BLaER1 treated with 17β-estradiol and CSF1 and Interleukin-3, amounts not matched to agents 10 nM and 100 nM (cell line): ENCODE measurements around the gene EEFSEC.

ENCODE experiments used
- H3K27ac ChIP-seq, 11 experiments: shearing (Covaris generic); formaldehyde crosslinking; 2 replicates each; pipeline ENCODE4 v1.8.1; 2022
- H3K27me3 ChIP-seq, 11 experiments: shearing (Covaris generic); formaldehyde crosslinking; 2 replicates each; pipeline ENCODE4 v1.8.1; 2022
- H3K36me3 ChIP-seq, 11 experiments: shearing (Covaris generic); formaldehyde crosslinking; 2 replicates each; pipeline ENCODE4 v1.8.1; 2022
- H3K4me1 ChIP-seq, 10 experiments: shearing (Covaris generic); formaldehyde crosslinking; 2 replicates each; pipeline ENCODE4 v1.8.1; 2022
- H3K4me2 ChIP-seq, 11 experiments: shearing (Covaris generic); formaldehyde crosslinking; 2 replicates each; pipeline ENCODE4 v1.8.1; 2022
- H3K4me3 ChIP-seq, 10 experiments: shearing (Covaris generic); formaldehyde crosslinking; 2 replicates each; pipeline ENCODE4 v1.8.1; 2022
- H3K9ac ChIP-seq, 11 experiments: shearing (Covaris generic); formaldehyde crosslinking; 2 replicates each; pipeline ENCODE4 v1.8.1; 2022
- H3K9me3 ChIP-seq, 11 experiments: shearing (Covaris generic); formaldehyde crosslinking; replicated peaks in 1 of 11; 2 replicates each; pipeline ENCODE4 v1.8.1; 2022
- H4K20me1 ChIP-seq, 11 experiments: shearing (Covaris generic); formaldehyde crosslinking; 2 replicates each; pipeline ENCODE4 v1.8.1; 2022
- Cebpa-rat ChIP-seq, 11 experiments: shearing (Covaris generic); IDR thresholded peaks; 2 replicates each; pipeline ENCODE4 v1.8.1; 2022

Gene EEFSEC

GRCh38 chr3:128367221-128367620 lies 213.9 kb downstream of the EEFSEC start:
- Histone ChIP-seq H3K4me2 (peak overlapping the region in 9 of 11 experiments; percentile 21 to 92 (median 86); a peak in 10 of 22 replicates), H4K20me1 (peaks cover 0 to 71% (median 25%) of the 10 kb centered on the region in 11 experiments; a peak in 16 of 22 replicates), H3K27me3 (no peaks in the 10 kb centered on the region), H3K4me1 (peaks cover 21 to 55% (median 50%) of the 10 kb centered on the region in 10 experiments), H3K27ac (no peak overlapping the region), H3K9ac (no peak overlapping the region), H3K9me3 (no peaks in the 10 kb centered on the region), H3K4me3 (no peak overlapping the region), H3K36me3 (peaks cover 0 to 12% (median 0%) of the 10 kb centered on the region in 11 experiments; a peak in 6 of 22 replicates)
- TF ChIP-seq Cebpa-rat (IDR thresholded peaks at IDR 0.05) = no peak

GRCh38 chr3:128367761-128368160 lies 214.5 kb downstream of the EEFSEC start:
- no peak overlapping the region for H3K4me3 ChIP-seq
- TF ChIP-seq Cebpa-rat (IDR thresholded peaks at IDR 0.05) = no peak

GRCh38 chr3:128368626-128369025 lies 215.3 kb downstream of the EEFSEC start:
- Histone ChIP-seq H3K4me2 (peak overlapping the region; percentile 21 to 92 (median 86); a peak in 20 of 22 replicates), H3K9ac (peak overlapping the region in 6 of 11 experiments; percentile 23 to 60 (median 42); a peak in 10 of 22 replicates), H3K36me3 (peaks cover 0 to 11% (median 0%) of the 10 kb centered on the region in 11 experiments; a peak in 5 of 22 replicates), H3K4me1 (peaks cover 21 to 69% (median 63%) of the 10 kb centered on the region in 10 experiments), H3K9me3 (no peaks in the 10 kb centered on the region), H4K20me1 (peaks cover 0 to 77% (median 25%) of the 10 kb centered on the region in 11 experiments; a peak in 16 of 22 replicates), H3K27ac (peak overlapping the region in 6 of 11 experiments; percentile 5 to 66 (median 55); a peak in 10 of 22 replicates), H3K4me3 (no peak overlapping the region), H3K27me3 (no peaks in the 10 kb centered on the region)
- no peak for TF ChIP-seq Cebpa-rat (IDR thresholded peaks at IDR 0.05)

More at GRCh38 chr3:128367761-128368160, 214.5 kb downstream of the EEFSEC start:
- peaks cover 0 to 76% (median 25%) of the 10 kb centered on the region in 11 experiments; a peak in 16 of 22 replicates for H4K20me1 ChIP-seq
- H3K27ac ChIP-seq = no peak overlapping the region
- peak overlapping the region in 10 of 11 experiments; percentile 21 to 92 (median 86); a peak in 16 of 22 replicates for H3K4me2 ChIP-seq
- H3K9ac ChIP-seq = no peak overlapping the region
- H3K36me3 ChIP-seq = peaks cover 0 to 11% (median 0%) of the 10 kb centered on the region in 11 experiments; a peak in 6 of 22 replicates
- H3K4me1 ChIP-seq = peaks cover 21 to 60% (median 55%) of the 10 kb centered on the region in 10 experiments
- no peaks in the 10 kb centered on the region for H3K27me3 ChIP-seq
- H3K9me3 ChIP-seq = no peaks in the 10 kb centered on the region

GRCh38 chr3:128369121-128369703 lies 215.9 kb downstream of the EEFSEC start:
- H3K27me3 ChIP-seq = no peaks in the 10 kb centered on the region
- no peaks in the 10 kb centered on the region for H3K9me3 ChIP-seq
- H3K9ac ChIP-seq = peak overlapping the region in 7 of 11 experiments; percentile 9 to 60 (median 36); a peak in 11 of 22 replicates
- H3K36me3 ChIP-seq = peaks cover 0 to 11% (median 0%) of the 10 kb centered on the region in 11 experiments; a peak in 5 of 22 replicates
- peak overlapping the region; percentile 21 to 92 (median 86); a peak in 20 of 22 replicates for H3K4me2 ChIP-seq
- peaks cover 0 to 74% (median 28%) of the 10 kb centered on the region in 11 experiments; a peak in 16 of 22 replicates for H4K20me1 ChIP-seq
- H3K27ac ChIP-seq = peak overlapping the region in 6 of 11 experiments; percentile 5 to 66 (median 55); a peak in 10 of 22 replicates
- no peak overlapping the region for H3K4me3 ChIP-seq
- peaks cover 21 to 72% (median 69%) of the 10 kb centered on the region in 10 experiments for H3K4me1 ChIP-seq
- TF ChIP-seq Cebpa-rat (IDR thresholded peaks at IDR 0.05) = no peak

- no peaks in the 10 kb centered on the region for H3K27me3 ChIP-seq
- H3K4me3 ChIP-seq = no peak overlapping the region; a peak in 1 of 20 replicates
- TF ChIP-seq Cebpa-rat (IDR thresholded peaks at IDR 0.05) = no peak
- peak overlapping the region; percentile 6 to 92 (median 86) for H3K4me2 ChIP-seq
- peak overlapping the region in 8 of 11 experiments; percentile 9 to 60 (median 36); a peak in 9 of 22 replicates for H3K9ac ChIP-seq
- peaks cover 0 to 65% (median 28%) of the 10 kb centered on the region in 11 experiments; a peak in 16 of 22 replicates for H4K20me1 ChIP-seq
- no peaks in the 10 kb centered on the region for H3K9me3 ChIP-seq
- H3K27ac ChIP-seq = peak overlapping the region in 7 of 11 experiments; percentile 10 to 66 (median 53); a peak in 12 of 22 replicates
- peaks cover 21 to 77% (median 75%) of the 10 kb centered on the region in 10 experiments for H3K4me1 ChIP-seq
- H3K36me3 ChIP-seq = peaks cover 0 to 11% (median 0%) of the 10 kb centered on the region in 11 experiments; a peak in 4 of 22 replicates
Observed at GRCh38 chr3:128369881-128370642, 216.8 kb downstream of the EEFSEC start.

GRCh38 chr3:128372281-128372680 lies 219.0 kb downstream of the EEFSEC start:
- H3K27ac ChIP-seq = no peak overlapping the region
- H4K20me1 ChIP-seq = peaks cover 0 to 62% (median 36%) of the 10 kb centered on the region in 11 experiments; a peak in 15 of 22 replicates
- H3K9me3 ChIP-seq = no peaks in the 10 kb centered on the region
- no peak overlapping the region for H3K4me3 ChIP-seq
- H3K27me3 ChIP-seq = no peaks in the 10 kb centered on the region
- peaks cover 0 to 8% (median 0%) of the 10 kb centered on the region in 11 experiments; a peak in 4 of 22 replicates for H3K36me3 ChIP-seq
- H3K9ac ChIP-seq = no peak overlapping the region
- peak overlapping the region in 9 of 11 experiments; percentile 40 to 92 (median 86); a peak in 15 of 22 replicates for H3K4me2 ChIP-seq
- H3K4me1 ChIP-seq = peaks cover 21 to 79% (median 76%) of the 10 kb centered on the region in 10 experiments
- no peak for TF ChIP-seq Cebpa-rat (IDR thresholded peaks at IDR 0.05)

- Histone ChIP-seq H3K36me3 (peaks cover 0 to 1% (median 0%) of the 10 kb centered on the region in 11 experiments; a peak in 2 of 22 replicates), H3K27ac (no peak overlapping the region), H4K20me1 (peaks cover 0 to 60% (median 36%) of the 10 kb centered on the region in 11 experiments; a peak in 15 of 22 replicates), H3K4me3 (no peak overlapping the region), H3K9me3 (no peaks in the 10 kb centered on the region), H3K4me2 (peak overlapping the region in 9 of 11 experiments; percentile 40 to 92 (median 86); a peak in 15 of 22 replicates), H3K27me3 (no peaks in the 10 kb centered on the region), H3K9ac (no peak overlapping the region), H3K4me1 (peaks cover 21 to 75% (median 70%) of the 10 kb centered on the region in 10 experiments)
- no peak for TF ChIP-seq Cebpa-rat (IDR thresholded peaks at IDR 0.05)
Observed at GRCh38 chr3:128372707-128373533, 219.6 kb downstream of the EEFSEC start.
